ENCODE measurements around the gene ELOB. TPM values are rescaled to one million over a fixed set of nuclear protein-coding genes. Genes with fewer than 3 reads are reported as not detected.

ELOB gene
- polyA plus RNA-seq, 1 of the 3 experiments (the other 2 are of a cell fraction), result 329 TPM

DNA sequence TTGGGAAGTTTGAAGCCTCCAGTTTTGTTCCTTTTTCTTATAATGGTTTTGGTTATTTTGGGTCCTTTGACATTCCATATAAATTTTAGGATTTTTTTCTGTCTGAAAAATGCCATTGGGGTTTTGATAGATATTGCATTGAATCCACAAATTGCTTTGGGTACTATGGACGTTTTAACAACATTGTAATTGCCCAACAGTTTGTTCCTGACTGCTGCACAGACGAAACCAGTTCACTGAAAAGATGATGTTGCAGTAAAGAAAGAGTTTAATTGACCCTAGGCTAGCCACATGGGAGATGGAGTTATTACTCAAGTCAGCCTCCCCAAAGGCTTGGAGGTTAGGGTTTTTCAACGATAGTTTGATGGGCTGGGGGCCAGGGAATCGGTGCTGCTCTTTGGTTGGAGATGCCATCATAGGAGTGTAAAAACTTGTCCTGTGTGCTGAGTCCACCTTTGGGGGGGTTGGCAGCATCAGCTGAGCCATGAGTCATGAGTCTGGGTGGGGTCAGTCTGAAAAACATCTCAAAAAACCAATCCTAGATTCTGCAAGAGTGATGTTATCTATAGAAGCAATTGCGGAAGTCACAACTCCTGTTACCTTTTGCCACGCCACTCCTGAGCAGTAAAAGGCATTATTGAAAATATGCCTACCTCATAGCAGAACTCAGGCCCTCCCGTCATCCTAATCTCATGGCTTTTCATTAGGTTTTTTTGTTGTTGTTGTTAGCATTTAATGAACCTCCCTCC, 18.5 kb upstream of the ELOB start (continued):
- TF ChIP-seq, protein P1, sequence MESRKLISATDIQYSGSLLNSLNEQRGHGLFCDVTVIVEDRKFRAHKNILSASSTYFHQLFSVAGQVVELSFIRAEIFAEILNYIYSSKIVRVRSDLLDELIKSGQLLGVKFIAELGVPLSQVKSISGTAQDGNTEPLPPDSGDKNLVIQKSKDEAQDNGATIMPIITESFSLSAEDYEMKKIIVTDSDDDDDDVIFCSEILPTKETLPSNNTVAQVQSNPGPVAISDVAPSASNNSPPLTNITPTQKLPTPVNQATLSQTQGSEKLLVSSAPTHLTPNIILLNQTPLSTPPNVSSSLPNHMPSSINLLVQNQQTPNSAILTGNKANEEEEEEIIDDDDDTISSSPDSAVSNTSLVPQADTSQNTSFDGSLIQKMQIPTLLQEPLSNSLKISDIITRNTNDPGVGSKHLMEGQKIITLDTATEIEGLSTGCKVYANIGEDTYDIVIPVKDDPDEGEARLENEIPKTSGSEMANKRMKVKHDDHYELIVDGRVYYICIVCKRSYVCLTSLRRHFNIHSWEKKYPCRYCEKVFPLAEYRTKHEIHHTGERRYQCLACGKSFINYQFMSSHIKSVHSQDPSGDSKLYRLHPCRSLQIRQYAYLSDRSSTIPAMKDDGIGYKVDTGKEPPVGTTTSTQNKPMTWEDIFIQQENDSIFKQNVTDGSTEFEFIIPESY (IDR thresholded peaks at IDR 0.05; ENCODE audit: borderline replicate concordance, low read depth), result no peak
- TF ChIP-seq TCF12 (IDR thresholded peaks at IDR 0.05), result no peak

DNA sequence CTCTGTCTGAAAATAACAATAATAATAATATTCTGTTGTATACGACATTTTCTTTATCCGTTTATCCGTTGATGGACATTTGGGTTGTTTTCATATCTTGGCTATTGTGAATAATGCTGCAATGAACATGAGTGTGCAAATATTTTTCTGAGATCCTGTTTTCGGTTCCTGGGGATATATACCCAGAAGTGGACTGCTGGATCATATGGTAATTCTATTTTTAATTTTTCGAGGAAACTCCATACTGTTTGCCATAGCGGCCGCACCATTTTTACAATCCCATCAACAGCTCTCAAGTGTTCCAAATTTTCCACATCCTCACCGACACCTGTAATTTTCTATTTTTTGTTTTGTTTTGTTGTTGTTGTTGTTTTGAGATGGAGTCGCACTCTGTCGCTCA, 15.9 kb upstream of the ELOB start:
- Histone ChIP-seq H3K27me3 (ENCODE audit: insufficient read depth) (peaks cover 7% of the 10 kb centered on the region; the same call in 1 of the 2 replicates), H3K79me2 (ENCODE audit: insufficient read depth) (no peaks in the 10 kb centered on the region), H2AFZ (ENCODE audit: low read depth) (no peak overlapping the region), H3F3A (replicated peaks; ENCODE audit: insufficient read depth) (no peaks in the 10 kb centered on the region), H3K27ac (ENCODE audit: low read depth in 2 of 2, low read length in 1 of 2) (no peak overlapping the region; a peak in 1 of 4 replicates), H3K9me3 (no peaks in the 10 kb centered on the region), H3K4me2 (no peak overlapping the region), H3K9me2 (no peaks in the 10 kb centered on the region), H4K20me1 (ENCODE audit: insufficient read depth) (no peaks in the 10 kb centered on the region), H3K4me3 (ENCODE audit: low read depth in 2 of 2, low read length in 1 of 2) (no peak overlapping the region), H3K9ac (no peak overlapping the region), H3K4me1 (ENCODE audit: control insufficient read depth in 1 of 2, insufficient read depth in 2 of 2, low read depth in 1 of 2, low read length in 1 of 2) (no peaks in the 10 kb centered on the region; a peak in 1 of 4 replicates), H3K36me3 (replicated peaks in 1 of 2; ENCODE audit: control insufficient read depth in 1 of 2, insufficient read depth in 2 of 2, low read length in 1 of 2) (no peaks in the 10 kb centered on the region)
- CTCF ChIA-PET, result no interaction called here
- POLR2A ChIA-PET, result no interaction called here
- TF ChIP-seq ELF1 (IDR thresholded peaks at IDR 0.05) (no peak), RAD21 (IDR thresholded peaks at IDR 0.05; ENCODE audit: low read length) (no peak), NRF1 (IDR thresholded peaks at IDR 0.05; ENCODE audit: low read depth, low read length) (no peak), RXRA (IDR thresholded peaks at IDR 0.05; ENCODE audit: borderline replicate concordance, low read depth) (no peak), NFIC (IDR thresholded peaks at IDR 0.05; ENCODE audit: borderline replicate concordance) (no peak), MEF2A (IDR thresholded peaks at IDR 0.05; ENCODE audit: borderline replicate concordance, low read depth) (no peak), SMC3 (IDR thresholded peaks at IDR 0.05; ENCODE audit: low read depth, low read length) (no peak), TAF1 (IDR thresholded peaks at IDR 0.05; ENCODE audit: borderline replicate concordance, low read depth, low read length) (no peak)
- TF ChIP-seq, protein P2, sequence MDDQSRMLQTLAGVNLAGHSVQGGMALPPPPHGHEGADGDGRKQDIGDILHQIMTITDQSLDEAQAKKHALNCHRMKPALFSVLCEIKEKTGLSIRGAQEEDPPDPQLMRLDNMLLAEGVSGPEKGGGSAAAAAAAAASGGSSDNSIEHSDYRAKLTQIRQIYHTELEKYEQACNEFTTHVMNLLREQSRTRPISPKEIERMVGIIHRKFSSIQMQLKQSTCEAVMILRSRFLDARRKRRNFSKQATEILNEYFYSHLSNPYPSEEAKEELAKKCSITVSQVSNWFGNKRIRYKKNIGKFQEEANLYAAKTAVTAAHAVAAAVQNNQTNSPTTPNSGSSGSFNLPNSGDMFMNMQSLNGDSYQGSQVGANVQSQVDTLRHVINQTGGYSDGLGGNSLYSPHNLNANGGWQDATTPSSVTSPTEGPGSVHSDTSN (IDR thresholded peaks at IDR 0.05), result no peak
- no peak for DNase-seq
- 79% methylated on average over 10 of the region's 10 CpGs for WGBS (ENCODE audit: low lambda C conversion rate)

DNA sequence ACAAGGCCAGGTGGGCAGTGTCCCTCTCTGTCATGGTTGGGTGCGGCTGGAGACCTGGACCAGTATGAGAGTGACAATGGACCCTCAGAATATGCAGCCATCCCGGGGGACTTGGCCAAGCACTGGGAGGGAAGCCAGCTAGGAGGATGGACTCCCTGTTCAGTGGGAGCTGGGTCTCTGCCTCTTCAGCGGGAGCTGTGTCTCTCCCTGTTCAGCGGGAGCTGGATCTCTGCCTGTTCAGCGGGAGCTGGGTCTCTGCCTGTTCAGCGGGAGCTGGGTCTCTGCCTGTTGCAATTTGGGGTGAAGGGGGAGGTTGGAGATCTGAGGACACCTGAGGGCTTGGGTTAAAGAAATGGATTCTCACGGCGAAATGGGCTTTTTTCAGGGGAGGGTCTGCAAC, 14.1 kb upstream of the ELOB start:
- no peaks in the 10 kb centered on the region; a peak in 1 of 4 replicates for H3K4me1 ChIP-seq (ENCODE audit: control insufficient read depth in 1 of 2, insufficient read depth in 2 of 2, low read depth in 1 of 2, low read length in 1 of 2)
- H4K20me1 ChIP-seq (ENCODE audit: insufficient read depth), result no peaks in the 10 kb centered on the region
- no peaks in the 10 kb centered on the region for H3F3A ChIP-seq (replicated peaks; ENCODE audit: insufficient read depth)
- ChIA-PET POLR2A (interaction anchor here (1.5 kb wide), 1 partner anchor 14 kb away, joined by 4 read pairs; the partner anchor contains the start of gene ELOB), CTCF (interaction anchor here (0.8 to 1.4 kb wide), 2 partner anchors 8 to 14 kb away, joined by 3 to 5 read pairs; no protein-coding TSS in a partner anchor)
- no peaks in the 10 kb centered on the region for H3K9me3 ChIP-seq
- no peak overlapping the region for H3K4me2 ChIP-seq
- H3K4me3 ChIP-seq (ENCODE audit: low read depth in 2 of 2, low read length in 1 of 2), result no peak overlapping the region
- peaks cover 7% of the 10 kb centered on the region; the same call in 1 of the 2 replicates for H3K27me3 ChIP-seq (ENCODE audit: insufficient read depth)
- H3K36me3 ChIP-seq (replicated peaks in 1 of 2; ENCODE audit: control insufficient read depth in 1 of 2, insufficient read depth in 2 of 2, low read length in 1 of 2), result no peaks in the 10 kb centered on the region
- H3K9ac ChIP-seq, result no peak overlapping the region
- H2AFZ ChIP-seq (ENCODE audit: low read depth), result no peak overlapping the region
- no peak for TF ChIP-seq YY1 (IDR thresholded peaks at IDR 0.05; ENCODE audit: low read depth)
- TF ChIP-seq ELF1 (IDR thresholded peaks at IDR 0.05), result no peak
- TF ChIP-seq, protein P2 (IDR thresholded peaks at IDR 0.05), result no peak
- no peak for TF ChIP-seq TAF1 (IDR thresholded peaks at IDR 0.05; ENCODE audit: borderline replicate concordance, low read depth, low read length)
- TF ChIP-seq TCF12 (IDR thresholded peaks at IDR 0.05), result no peak
- no peak for TF ChIP-seq SIN3A (IDR thresholded peaks at IDR 0.05; ENCODE audit: borderline replicate concordance, low read depth, low read length)
- no peak for TF ChIP-seq NRF1 (IDR thresholded peaks at IDR 0.05; ENCODE audit: low read depth, low read length)
- TF ChIP-seq CHD2 (IDR thresholded peaks at IDR 0.05; ENCODE audit: low read length, partially characterized antibody), result no peak
- no peak for TF ChIP-seq RXRA (IDR thresholded peaks at IDR 0.05; ENCODE audit: borderline replicate concordance, low read depth)
- no peak for TF ChIP-seq NFIC (IDR thresholded peaks at IDR 0.05; ENCODE audit: borderline replicate concordance)
- TF ChIP-seq RCOR1 (IDR thresholded peaks at IDR 0.05; ENCODE audit: low read length), result no peak
- TF ChIP-seq, protein P3, sequence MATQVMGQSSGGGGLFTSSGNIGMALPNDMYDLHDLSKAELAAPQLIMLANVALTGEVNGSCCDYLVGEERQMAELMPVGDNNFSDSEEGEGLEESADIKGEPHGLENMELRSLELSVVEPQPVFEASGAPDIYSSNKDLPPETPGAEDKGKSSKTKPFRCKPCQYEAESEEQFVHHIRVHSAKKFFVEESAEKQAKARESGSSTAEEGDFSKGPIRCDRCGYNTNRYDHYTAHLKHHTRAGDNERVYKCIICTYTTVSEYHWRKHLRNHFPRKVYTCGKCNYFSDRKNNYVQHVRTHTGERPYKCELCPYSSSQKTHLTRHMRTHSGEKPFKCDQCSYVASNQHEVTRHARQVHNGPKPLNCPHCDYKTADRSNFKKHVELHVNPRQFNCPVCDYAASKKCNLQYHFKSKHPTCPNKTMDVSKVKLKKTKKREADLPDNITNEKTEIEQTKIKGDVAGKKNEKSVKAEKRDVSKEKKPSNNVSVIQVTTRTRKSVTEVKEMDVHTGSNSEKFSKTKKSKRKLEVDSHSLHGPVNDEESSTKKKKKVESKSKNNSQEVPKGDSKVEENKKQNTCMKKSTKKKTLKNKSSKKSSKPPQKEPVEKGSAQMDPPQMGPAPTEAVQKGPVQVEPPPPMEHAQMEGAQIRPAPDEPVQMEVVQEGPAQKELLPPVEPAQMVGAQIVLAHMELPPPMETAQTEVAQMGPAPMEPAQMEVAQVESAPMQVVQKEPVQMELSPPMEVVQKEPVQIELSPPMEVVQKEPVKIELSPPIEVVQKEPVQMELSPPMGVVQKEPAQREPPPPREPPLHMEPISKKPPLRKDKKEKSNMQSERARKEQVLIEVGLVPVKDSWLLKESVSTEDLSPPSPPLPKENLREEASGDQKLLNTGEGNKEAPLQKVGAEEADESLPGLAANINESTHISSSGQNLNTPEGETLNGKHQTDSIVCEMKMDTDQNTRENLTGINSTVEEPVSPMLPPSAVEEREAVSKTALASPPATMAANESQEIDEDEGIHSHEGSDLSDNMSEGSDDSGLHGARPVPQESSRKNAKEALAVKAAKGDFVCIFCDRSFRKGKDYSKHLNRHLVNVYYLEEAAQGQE (IDR thresholded peaks at IDR 0.05; ENCODE audit: low read depth, low read length), result no peak
- no peak for DNase-seq
- no peaks in the 10 kb centered on the region for H3K9me2 ChIP-seq
- H3K27ac ChIP-seq (ENCODE audit: low read depth in 2 of 2, low read length in 1 of 2), result no peak overlapping the region
- no peaks in the 10 kb centered on the region for H3K79me2 ChIP-seq (ENCODE audit: insufficient read depth)
- WGBS (ENCODE audit: low lambda C conversion rate), result 65% methylated on average over 7 of the region's 8 CpGs

Measured in SK-N-SH (cell line).